GM19438 (cell line): ENCODE measurements around the gene TCEA3.
"Not testable (repeated sequence)": the region's sequence is repeated elsewhere in the genome, so short reads cannot be mapped to it uniquely, and the experiment has no call there.

Experiments used
- ATAC-seq: cut with Tn5 transposase; IDR thresholded peaks from one replicate; pipeline ENCODE4 v1.9.1; 2021; ENCODE audit warnings: low read depth; ENCODE audit not compliant: unreplicated experiment

The TCEA3 gene

GRCh38 chr1:23395154-23395724 lies 29.3 kb downstream of the TCEA3 start:
- ATAC-seq, result no peak

- no peak for ATAC-seq
These were observed 29.9 kb downstream of the TCEA3 start for GRCh38 chr1:23394684-23395083.

DNA sequence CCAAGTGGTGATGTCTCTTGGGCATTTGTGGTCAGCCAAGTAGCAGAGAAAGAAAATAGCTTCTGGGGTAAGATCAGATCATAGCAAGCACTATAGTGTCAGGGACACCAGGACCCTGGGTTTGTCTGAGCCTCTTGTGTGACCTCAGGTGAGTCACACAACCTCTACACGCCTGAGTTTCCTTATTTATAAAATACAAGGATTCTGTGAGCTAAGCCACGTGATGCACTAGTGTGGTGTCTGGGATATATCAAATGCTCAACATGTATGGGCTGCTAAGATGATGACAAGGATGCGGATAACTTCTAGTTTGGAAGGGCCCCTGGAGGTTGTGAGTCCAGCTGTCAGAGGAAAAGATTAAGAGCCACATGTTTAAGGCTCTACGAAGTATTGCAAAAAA lies 30.4 kb downstream of the TCEA3 start:
- no peak for ATAC-seq

DNA sequence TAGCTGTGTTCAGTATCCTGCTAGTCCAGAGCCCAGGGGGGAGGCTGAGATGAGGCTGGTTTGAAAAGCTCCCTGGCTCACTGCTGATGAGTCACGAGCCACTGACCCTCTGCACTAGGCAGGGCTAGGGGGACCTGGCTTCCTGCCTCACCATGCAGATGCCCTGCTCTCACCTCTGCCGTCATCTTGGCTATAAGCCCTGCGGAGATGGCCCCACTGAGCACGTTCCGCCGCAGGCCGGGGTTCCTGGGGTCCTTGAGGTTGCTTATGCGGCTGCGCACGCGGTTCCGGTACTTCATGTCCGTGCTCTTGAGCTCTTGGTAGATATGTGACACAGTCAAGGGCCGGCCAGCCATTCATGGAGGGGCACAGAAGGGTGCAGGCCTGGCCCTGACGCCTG lies 30.8 kb downstream of the TCEA3 start:
- ATAC-seq, result no peak

GRCh38 chr1:23392125-23392855 lies 32.3 kb downstream of the TCEA3 start:
- no peak for ATAC-seq

- no peak for ATAC-seq
These were observed 34.7 kb downstream of the TCEA3 start for GRCh38 chr1:23389837-23390321.

GRCh38 chr1:23387494-23387893 lies 37.1 kb downstream of the TCEA3 start:
- no peak for ATAC-seq

GRCh38 chr1:23385119-23385621 lies 39.4 kb downstream of the TCEA3 start:
- ATAC-seq, result no peak

DNA sequence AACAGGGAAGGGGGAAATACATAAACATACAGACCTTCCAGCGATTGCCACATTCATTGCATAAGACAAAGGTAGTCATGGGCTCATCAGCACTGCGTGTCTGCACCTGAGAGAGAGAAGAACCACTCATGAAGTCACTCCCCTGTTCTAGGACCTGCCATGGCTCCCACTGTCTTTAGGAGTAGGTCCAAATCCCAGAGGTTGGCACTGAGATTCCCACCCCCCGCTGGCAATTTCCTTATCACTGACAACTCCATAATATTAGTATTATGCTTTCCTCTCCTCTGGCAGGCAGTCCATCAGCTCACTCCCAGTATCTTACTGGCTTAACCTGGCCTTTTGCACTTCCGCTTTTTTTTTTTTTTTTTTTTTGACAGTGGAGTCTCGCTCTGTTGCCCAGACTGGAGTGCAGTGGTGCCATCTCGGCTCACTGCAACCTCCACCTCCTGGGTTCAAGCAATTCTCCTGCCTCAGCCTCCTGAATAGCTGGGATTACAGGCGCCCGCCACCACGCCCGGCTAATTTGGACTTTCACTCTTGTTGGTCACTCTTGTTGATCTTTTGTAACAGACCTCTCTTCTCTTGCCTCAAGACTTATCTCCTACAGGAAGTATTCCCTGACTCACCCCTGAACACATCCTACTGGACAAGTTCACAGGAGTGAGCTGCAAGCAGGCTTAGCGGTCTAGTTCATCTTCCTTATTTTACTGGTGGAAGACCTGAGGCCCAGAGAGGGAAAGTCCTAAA lies 40.1 kb downstream of the TCEA3 start:
- no peak for ATAC-seq

DNA sequence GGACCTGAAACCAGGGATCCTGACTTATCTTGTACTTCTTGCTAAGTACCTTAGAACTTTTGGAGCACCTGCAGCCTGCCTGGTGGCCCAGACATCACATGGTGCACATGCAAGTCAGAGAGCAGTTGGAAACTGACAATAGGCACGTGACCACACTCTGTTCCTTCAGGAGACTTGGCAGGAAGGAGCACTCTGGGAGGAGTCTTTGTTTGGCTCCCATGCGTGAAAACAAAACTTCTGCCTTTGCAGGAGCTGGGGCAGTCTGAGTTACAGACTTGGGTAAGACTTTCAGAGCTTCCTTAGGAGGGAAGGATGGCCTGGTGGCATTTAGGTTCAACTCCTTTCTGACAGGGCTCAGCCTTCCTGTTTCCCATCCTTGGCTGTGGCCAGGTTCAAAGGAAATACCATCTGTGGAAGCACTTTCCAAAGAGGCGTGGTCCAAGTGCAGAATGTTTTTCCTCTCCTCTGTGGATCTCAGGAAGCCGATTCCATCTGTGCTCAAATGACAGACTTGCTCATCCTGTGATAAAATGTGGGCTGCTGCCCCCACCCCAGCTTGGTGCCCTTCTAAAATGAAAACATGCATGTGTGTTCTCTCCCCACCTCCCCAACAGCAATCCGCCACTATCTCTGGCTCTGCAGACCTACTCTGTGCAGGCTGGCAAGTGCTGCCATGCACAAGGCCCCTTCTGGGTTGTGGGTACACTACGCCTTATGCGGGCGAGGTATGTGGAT lies 40.8 kb downstream of the TCEA3 start:
- ATAC-seq, result no peak

GRCh38 chr1:23381233-23381885 lies 43.2 kb downstream of the TCEA3 start:
- no peak for ATAC-seq

- ATAC-seq, result no peak
These were observed 43.8 kb downstream of the TCEA3 start for GRCh38 chr1:23380719-23381118.

DNA sequence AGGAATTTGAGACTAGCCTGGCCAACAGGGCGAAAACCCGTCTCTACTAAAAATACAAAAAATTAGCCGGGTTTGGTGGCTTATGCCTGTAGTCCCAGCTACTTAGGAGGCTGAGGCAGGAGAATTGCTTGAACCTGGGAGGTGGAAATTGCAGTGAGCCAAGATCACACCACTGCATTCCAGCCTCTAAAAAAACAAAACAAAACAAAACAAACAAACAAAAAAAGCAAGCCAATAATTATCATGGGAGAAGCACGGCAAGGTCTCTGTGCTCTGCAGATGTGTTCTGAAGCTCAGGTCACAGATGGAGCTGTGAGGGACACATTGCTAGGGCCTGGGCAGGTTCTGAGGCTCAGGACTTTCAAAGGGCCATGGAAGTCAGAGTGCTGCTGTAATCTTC lies 44.3 kb downstream of the TCEA3 start:
- not testable (repeated sequence) for ATAC-seq

DNA sequence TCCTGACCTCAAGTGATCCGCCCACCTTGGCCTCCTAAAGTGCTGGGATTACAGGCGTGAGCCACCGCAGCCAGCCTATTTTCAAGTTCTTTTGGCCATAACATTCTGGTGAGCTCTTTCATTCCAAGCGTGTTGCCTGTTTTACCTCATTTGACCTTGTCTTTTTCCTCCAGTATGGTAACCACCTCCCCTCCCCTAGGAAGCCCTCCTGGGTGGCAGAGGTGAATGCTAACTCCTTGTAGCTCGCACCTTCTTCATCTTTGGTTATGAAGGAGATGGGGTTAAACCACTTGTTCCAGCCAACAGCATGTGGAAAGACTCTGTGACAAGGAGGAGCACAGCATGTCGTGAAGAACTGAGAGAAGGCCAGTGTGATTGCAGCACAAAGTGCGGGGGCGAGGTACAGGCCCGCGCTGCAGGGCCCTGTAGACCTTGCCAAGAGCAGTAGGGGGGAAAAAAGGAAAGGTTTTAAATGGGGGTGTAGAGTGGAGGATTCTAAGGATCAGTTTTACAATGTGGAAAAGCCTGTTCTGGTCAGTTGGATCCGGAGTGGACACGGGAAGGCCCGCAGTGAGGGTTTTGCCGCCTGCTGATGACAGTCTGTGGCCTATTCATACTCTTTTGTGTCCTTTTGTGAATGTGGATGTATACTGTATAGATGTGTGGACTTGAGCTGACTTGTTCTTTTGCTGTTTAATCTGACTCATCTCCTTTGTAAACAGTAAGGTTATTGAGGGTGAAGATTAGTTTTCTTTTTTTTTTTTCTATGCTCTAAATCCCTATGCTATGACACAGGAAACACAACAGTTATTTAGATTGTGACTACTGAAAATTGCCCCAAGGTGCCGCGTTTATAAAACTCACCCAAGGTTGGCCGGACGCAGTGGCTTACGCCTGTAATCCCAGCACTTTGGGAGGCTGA lies 47.4 kb downstream of the TCEA3 start:
- ATAC-seq, result no peak

- ATAC-seq, result not testable (repeated sequence)
These were observed 50.3 kb downstream of the TCEA3 start for GRCh38 chr1:23374079-23374735.

GRCh38 chr1:23371987-23372880 lies 52.3 kb downstream of the TCEA3 start:
- ATAC-seq, result no peak

DNA sequence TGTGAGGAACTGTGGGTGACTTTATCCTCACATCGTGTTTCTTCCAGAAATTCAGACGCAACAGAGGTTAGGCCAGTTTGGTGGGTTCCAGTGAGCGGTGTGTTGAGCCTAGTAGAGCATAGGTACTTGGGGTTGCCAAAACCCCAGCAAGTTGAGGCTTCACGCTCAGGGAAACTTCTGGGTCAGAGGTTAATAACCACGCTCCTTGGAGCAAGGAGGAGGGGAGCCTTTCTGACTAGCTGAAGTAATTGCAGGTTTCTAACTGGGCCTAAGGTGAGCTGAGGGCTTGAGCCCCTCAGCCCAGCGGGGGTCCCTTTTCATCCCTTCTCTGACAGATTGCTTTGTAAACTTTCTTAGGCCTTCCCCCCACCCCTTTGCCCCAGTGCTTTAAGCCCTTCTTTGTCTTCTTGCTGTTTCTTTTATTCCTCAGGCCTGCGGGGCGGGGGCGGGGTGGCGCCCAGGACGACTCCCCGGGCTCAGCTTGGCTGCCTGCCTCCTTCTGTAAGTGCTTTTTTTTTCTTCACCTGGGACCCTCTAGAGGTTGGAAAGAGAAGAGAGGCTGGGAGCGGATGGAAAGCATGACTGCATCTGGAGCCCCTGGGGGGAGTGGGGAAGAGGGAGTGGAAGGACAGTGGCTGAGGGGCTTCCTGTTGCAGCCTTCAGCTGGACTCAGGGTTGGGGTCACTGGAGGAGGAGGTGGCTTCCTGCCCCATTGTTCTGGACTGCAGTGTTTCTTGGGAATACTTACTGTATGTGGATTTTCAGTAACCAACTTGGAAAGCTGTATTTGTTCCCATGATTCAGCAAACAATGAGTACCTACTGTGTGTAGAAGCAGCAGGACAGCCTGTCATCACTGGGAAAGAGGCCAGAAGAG lies 53.6 kb downstream of the TCEA3 start:
- no peak for ATAC-seq
